K562 (cell line): ENCODE results near the gene PRF1. TPM values are rescaled to one million over a fixed set of nuclear protein-coding genes. Genes with fewer than 3 reads are reported as not detected.

Source experiments
- ATAC-seq: fragments of 200-7000 bp; cut with Tn5 transposase; 3 replicates; pipeline ENCODE4 v1.9.1; 2020; ENCODE audit warnings: moderate library complexity
- BruUV-seq: library from RNA; stranded (reverse); fragments of 400-500 nt; replicated peaks from 2 replicates; lab custom pipeline; 2021; lab: Mats Ljungman, UMichigan
- CTCF ChIA-PET: fragments of 300-600 bp; formaldehyde crosslinking; extraction: SDS; loops from one replicate; lab custom pipeline; 2021; ENCODE audit warnings: low intra/inter-chr PET ratio; lab: Yijun Ruan, JAX
- POLR2A ChIA-PET: fragments of 300-600, 350-650 bp; sonication (Branson Sonifier 250); formaldehyde crosslinking; extraction: SDS; loops from one replicate; lab custom pipeline; 2021; ENCODE audit warnings: antibody characterized with exemption, inconsistent platforms; lab: Yijun Ruan, JAX
- DNase-seq, 4 experiments: peaks; one replicate each; pipeline versions ENCODE4 v3.0.0 to v3.0.0-alpha.2; 2011 to 2018; ENCODE audit warnings: low spot score in 3 of 4, mixed read lengths in 3 of 4; ENCODE audit errors: extremely low read depth in 1 of 4
- FAIRE-seq: peaks from 2 replicates; lab custom pipeline; 2011; peaks lifted over from hg19 to GRCh38; lab: Jason Lieb, UNC
- H2AFZ ChIP-seq: 2 replicates; pipeline ENCODE4 v1.6.0; 2011; ENCODE audit warnings: low read depth, low read length, control low read depth, inconsistent platforms
- H3K27ac ChIP-seq: fragments of 200-600 bp; 3 replicates; pipeline ENCODE4 v1.8.0; 2011; ENCODE audit warnings: low read depth, mild to moderate bottlenecking, control low read depth, inconsistent platforms, low read length, moderate library complexity, mixed read lengths; ENCODE audit errors: extremely low read depth
- H3K27me3 ChIP-seq, 2 experiments: fragments of 300-600 bp in 1 of 2; 2 replicates in 1 of 2; 3 replicates in 1 of 2; pipeline versions ENCODE4 v1.6.0 to v1.8.0; 2011; ENCODE audit warnings: inconsistent platforms in 2 of 2, low read length in 2 of 2, mild to moderate bottlenecking in 1 of 2, mixed read lengths in 1 of 2, moderate library complexity in 1 of 2; ENCODE audit not compliant: control insufficient read depth in 2 of 2, insufficient read depth in 2 of 2
- H3K36me3 ChIP-seq: fragments of 300-600 bp; 3 replicates; pipeline ENCODE4 v1.8.0; 2011; ENCODE audit warnings: mild to moderate bottlenecking, low read length, inconsistent platforms; ENCODE audit not compliant: control insufficient read depth, insufficient read depth
- H3K4me1 ChIP-seq, 2 experiments: fragments of 200-600 bp in 1 of 2; replicated peaks in 1 of 2; 2 replicates in 1 of 2; 3 replicates in 1 of 2; pipeline versions ENCODE4 v1.5.1 to v1.8.0; 2011; ENCODE audit warnings: inconsistent platforms in 2 of 2, low read length in 2 of 2, mild to moderate bottlenecking in 1 of 2, mixed read lengths in 1 of 2, moderate library complexity in 1 of 2; ENCODE audit not compliant: control insufficient read depth in 2 of 2, insufficient read depth in 2 of 2
- H3K4me2 ChIP-seq: 2 replicates; pipeline ENCODE4 v1.6.1; 2011; ENCODE audit warnings: low read length, control low read depth, inconsistent platforms, mixed read lengths; ENCODE audit not compliant: insufficient read depth
- H3K4me3 ChIP-seq: fragments of 200-600 bp; sonication (generic), shearing (Covaris generic); 2 replicates; pipeline ENCODE4 v1.5.1; 2016; ENCODE audit warnings: control low read depth, inconsistent platforms
- H3K79me2 ChIP-seq: fragments of 200-600 bp; 3 replicates; pipeline ENCODE4 v1.8.0; 2011; ENCODE audit warnings: low read length, inconsistent platforms; ENCODE audit not compliant: control insufficient read depth, insufficient read depth
- H3K9ac ChIP-seq, 2 experiments: 2 replicates each; pipeline versions ENCODE4 v1.6.0 to v1.6.1; 2011; ENCODE audit warnings: low read depth in 2 of 2, low read length in 2 of 2, control low read depth in 1 of 2, inconsistent platforms in 1 of 2, mild to moderate bottlenecking in 1 of 2, mixed read lengths in 1 of 2; ENCODE audit not compliant: insufficient read depth in 1 of 2
- H3K9me1 ChIP-seq: one replicate; pipeline ENCODE4 v1.6.0; 2011; ENCODE audit warnings: inconsistent platforms, mild to moderate bottlenecking, low read length, moderate library complexity; ENCODE audit not compliant: control insufficient read depth, insufficient read depth
- H3K9me3 ChIP-seq: replicated peaks from 2 replicates; pipeline ENCODE4 v1.5.1; 2011; ENCODE audit warnings: low read depth, low read length, inconsistent platforms; ENCODE audit not compliant: control insufficient read depth, insufficient read depth
- H4K20me1 ChIP-seq: replicated peaks from 2 replicates; pipeline ENCODE4 v1.6.1; 2011; ENCODE audit warnings: low read length, inconsistent platforms, mixed read lengths; ENCODE audit not compliant: control insufficient read depth, insufficient read depth
- BACH1 ChIP-seq: fragments of 200-800 bp; sonication (Bioruptor generic); IDR thresholded peaks from 2 replicates; pipeline ENCODE4 v1.6.1; 2016; ENCODE audit warnings: missing genetic modification characterization, missing compliant biosample characterization
- BRCA1 ChIP-seq, 2 experiments: fragments of 450-650 bp in 1 of 2; sonication (generic) in 1 of 2; formaldehyde crosslinking in 1 of 2; IDR thresholded peaks; 2 replicates each; pipeline versions ENCODE4 v1.5.0 to v1.6.1; 2017 to 2020; ENCODE audit warnings: mild to moderate bottlenecking in 1 of 2, missing genetic modification reagents in 1 of 2
- CBFA2T2 ChIP-seq: fragments of 450-650 bp; conservative IDR thresholded peaks from 2 replicates; pipeline ENCODE4 v1.6.1; 2017; ENCODE audit warnings: mild to moderate bottlenecking
- CEBPG ChIP-seq, 3 experiments: fragments of 200-800 bp in 1 of 3; sonication (Bioruptor generic) in 1 of 3; sonication (generic) in 1 of 3; formaldehyde crosslinking in 1 of 3; IDR thresholded peaks in 2 of 3; conservative IDR thresholded peaks in 1 of 3; 2 replicates each; pipeline versions ENCODE4 v1.6.1 to v1.8.0; 2016 to 2022; ENCODE audit warnings: missing compliant biosample characterization in 2 of 3, missing genetic modification characterization in 2 of 3, mild to moderate bottlenecking in 1 of 3, missing genetic modification reagents in 1 of 3
- ZNF431 ChIP-seq: sonication (generic); formaldehyde crosslinking; IDR thresholded peaks from 2 replicates; pipeline ENCODE4 v1.8.0; 2022; ENCODE audit warnings: mild to moderate bottlenecking, missing genetic modification reagents
- WGBS: fragments of 100-300 bp; shearing (Covaris generic); methylation state at CpG from one replicate; pipeline ENCODE4 v1.1.6; 2016; ENCODE audit warnings: low coverage, mixed read lengths; ENCODE audit not compliant: insufficient coverage; ENCODE audit errors: missing lambda C conversion rate; 5-methylcytosine and 5-hydroxymethylcytosine counted together
- in situ Hi-C: fragments of 300-500 bp; cut with MboI; formaldehyde crosslinking; loops from 4 replicates; pipeline ENCODE4 v1.15.0; 2018; ENCODE audit warnings: inconsistent platforms, mixed read lengths
- intact Hi-C: fragments of 100-400 bp; cut with micrococcal nuclease; formaldehyde crosslinking; loops from 2 replicates; pipeline ENCODE4 v1.14.2; 2022
- polyA plus RNA-seq, 8 experiments: library from polyadenylated mRNA; depleted of rRNA in 4 of 8; stranded (reverse) in 5 of 8; unstranded in 3 of 8; fragments of >200 nt; fragmentation: Nextera tagmentation in 2 of 8; fragmentation: Illumina TruSeq in 1 of 8; extraction: Ambion mirVana in 2 of 8; extraction: Trizol in 1 of 8; gene quantifications; 2 replicates each; pipeline versions ENCODE4 v1.2.1 to v1.2.3, GENCODE V29; 2011 to 2014; ENCODE audit warnings: inconsistent platforms in 1 of 8, missing spikeins in 1 of 8
- total RNA-seq, 7 experiments: library from RNA; depleted of rRNA in 6 of 7; stranded (reverse); fragments of >200 nt in 6 of 7; fragmentation: Illumina TruSeq in 2 of 7; extraction: Trizol in 2 of 7; gene quantifications; 2 replicates each; pipeline versions ENCODE4 v1.2.1 to v1.2.3, GENCODE V29; 2011 to 2021; ENCODE audit warnings: low replicate concordance in 1 of 7

PRF1 gene
- total and polyA plus RNA-seq, 9 of the 15 experiments (the other 6 are each of a cell fraction or from before 2014, with no cell fraction given): 3.8 to 8.6 (median 6.3) TPM

- DNase-seq (no peak), FAIRE-seq (no peak), ATAC-seq (no peak)
- H3K79me2 ChIP-seq: no peaks in the 10 kb centered on the region
- no peak overlapping the region for H2AFZ ChIP-seq
- no peak overlapping the region for H3K4me2 ChIP-seq
- no peak for TF ChIP-seq CBFA2T2
- no peak for TF ChIP-seq BRCA1 (IDR thresholded peaks at IDR 0.05)
- TF ChIP-seq BRCA1 (CRISPR knock-in tag; IDR thresholded peaks at IDR 0.05): 0 out of 2 replicates have a peak, but pooled peaks have one; percentile 28
- no peak for TF ChIP-seq BACH1 (tag)
- no peak for TF ChIP-seq ZNF431
- peak; percentile 22; the same call in 1 of the 2 replicates for TF ChIP-seq CEBPG (CRISPR knock-in tag; IDR thresholded peaks at IDR 0.05)
- TF ChIP-seq CEBPG (tag; conservative IDR thresholded peaks at IDR 0.05 in 1 of 2, IDR thresholded peaks at IDR 0.05 in 1 of 2): no peak
- H3K36me3 ChIP-seq: no peaks in the 10 kb centered on the region
- no peak overlapping the region for H3K4me3 ChIP-seq
- no peaks in the 10 kb centered on the region for H3K9me3 ChIP-seq
- H3K27me3 ChIP-seq: no peaks in the 10 kb centered on the region
- no peak overlapping the region for H3K27ac ChIP-seq
- peak overlapping the region in 1 of 2 experiments; percentile 57; a peak in 2 of 4 replicates for H3K9ac ChIP-seq
- CTCF ChIA-PET: no interaction called here
- H3K9me1 ChIP-seq: no peaks in the 10 kb centered on the region
- WGBS: 81% methylated on average over 19 of the region's 19 CpGs
- POLR2A ChIA-PET: interaction anchor here (1.0 to 1.6 kb wide), 2 partner anchors 23 to 202 kb away, joined by 3 to 4 read pairs; no protein-coding TSS in a partner anchor
- 0 out of 2 replicates have a peak, but pooled peaks cover 5% of the 10 kb centered on the region for H4K20me1 ChIP-seq
- in situ Hi-C loops: loop anchor here (5.0 kb wide), 1 partner anchor 210 kb away; no protein-coding TSS in a partner anchor
- intact Hi-C loops: loop anchor here (2.0 kb wide), 1 partner anchor 121 kb away; the partner anchor contains the start of gene ADAMTS14
- no TSS peak for BruUV-seq
- peaks cover 8 to 11% of the 10 kb centered on the region in 2 experiments for H3K4me1 ChIP-seq
Observed at GRCh38 chr10:70551971-70552422, 50.5 kb downstream of the PRF1 start.
